Neural cell (in vitro differentiated cells): ENCODE data around the gene FMNL1. TPM values are rescaled to one million over a fixed set of nuclear protein-coding genes. Genes with fewer than 3 reads are reported as not detected.

Experiments
- H2AFZ ChIP-seq: fragments of 200-600, 300-800 bp; sonication (generic), shearing (Covaris generic); 2 replicates; pipeline ENCODE4 v1.6.0; 2014; ENCODE audit warnings: low read depth, mild to moderate bottlenecking, antibody characterized with exemption, low read length, moderate library complexity
- H3F3A ChIP-seq: fragments of 200-600 bp; shearing (Covaris generic); 2 replicates; pipeline ENCODE4 v1.6.1; 2016; ENCODE audit warnings: mild to moderate bottlenecking, moderate library complexity, mixed read lengths, antibody characterized with exemption, low read length; ENCODE audit not compliant: insufficient read depth, poor library complexity, severe bottlenecking
- H3K27ac ChIP-seq: fragments of 200-600, 300-800 bp; sonication (generic), shearing (Covaris generic); 2 replicates; pipeline ENCODE4 v1.5.1; 2014; ENCODE audit warnings: mild to moderate bottlenecking, low read length, moderate library complexity
- H3K27me3 ChIP-seq: fragments of 300-800, 200-600 bp; sonication (generic), shearing (Covaris generic); 2 replicates; pipeline ENCODE4 v1.6.0; 2014; ENCODE audit warnings: mild to moderate bottlenecking, low read depth, low read length, moderate library complexity; ENCODE audit not compliant: insufficient read depth
- H3K36me3 ChIP-seq: fragments of 300-800, 200-600 bp; sonication (generic), shearing (Covaris generic); 2 replicates; pipeline ENCODE4 v1.5.1; 2014; ENCODE audit warnings: mild to moderate bottlenecking, antibody characterized with exemption, low read length, moderate library complexity; ENCODE audit not compliant: insufficient read depth
- H3K4me2 ChIP-seq: fragments of 300-800, 200-600 bp; sonication (generic), shearing (Covaris generic); 2 replicates; pipeline ENCODE4 v1.6.0; 2014; ENCODE audit warnings: mild to moderate bottlenecking, low read length
- H3K4me3 ChIP-seq: fragments of 300-800, 200-600 bp; sonication (generic), shearing (Covaris generic); 2 replicates; pipeline ENCODE4 v1.5.1; 2014; ENCODE audit warnings: mild to moderate bottlenecking, low read length, moderate library complexity
- H3K79me2 ChIP-seq: fragments of 200-600 bp; shearing (Covaris generic); replicated peaks from 2 replicates; pipeline ENCODE4 v1.6.0; 2014; ENCODE audit warnings: mild to moderate bottlenecking, low read length, moderate library complexity; ENCODE audit not compliant: insufficient read depth
- H3K9ac ChIP-seq: fragments of 300-800, 200-600 bp; sonication (generic), shearing (Covaris generic); 2 replicates; pipeline ENCODE4 v1.6.1; 2016; ENCODE audit warnings: mild to moderate bottlenecking, low read length, mixed read lengths
- H3K9me2 ChIP-seq: fragments of 200-600 bp; shearing (Covaris generic); 2 replicates; pipeline ENCODE4 v1.6.1; 2016; ENCODE audit warnings: mild to moderate bottlenecking, low read length, mixed read lengths; ENCODE audit not compliant: insufficient read depth
- H3K9me3 ChIP-seq: fragments of 200-600, 300-800 bp; sonication (generic), shearing (Covaris generic); 2 replicates; pipeline ENCODE4 v1.6.1; 2016; ENCODE audit warnings: mild to moderate bottlenecking, mixed run types, low read length, moderate library complexity, mixed read lengths
- H4K20me1 ChIP-seq: fragments of 200-600 bp; shearing (Covaris generic); 2 replicates; pipeline ENCODE4 v1.6.1; 2016; ENCODE audit warnings: mild to moderate bottlenecking, mixed run types; ENCODE audit not compliant: insufficient read depth
- CTCF ChIP-seq: fragments of 450-650 bp; IDR thresholded peaks from 2 replicates; pipeline ENCODE4 v1.5.1; 2014; ENCODE audit warnings: antibody characterized with exemption, mild to moderate bottlenecking, moderate library complexity; ENCODE audit not compliant: poor library complexity, severe bottlenecking
- EP300 ChIP-seq: fragments of 450-650 bp; conservative IDR thresholded peaks from 2 replicates; pipeline ENCODE4 v1.6.1; 2014; ENCODE audit warnings: antibody characterized with exemption, mild to moderate bottlenecking, moderate library complexity; ENCODE audit not compliant: poor library complexity, severe bottlenecking
- EZH2 ChIP-seq: fragments of 200-600, 300-800 bp; shearing (Covaris generic), sonication (generic); IDR thresholded peaks from 2 replicates; pipeline ENCODE4 v1.6.1; 2014; ENCODE audit warnings: antibody characterized with exemption, low read length, borderline replicate concordance, mild to moderate bottlenecking; ENCODE audit not compliant: insufficient read depth, poor library complexity, severe bottlenecking
- MXI1 ChIP-seq: fragments of 450-650 bp; conservative IDR thresholded peaks from 2 replicates; pipeline ENCODE4 v1.6.1; 2014; ENCODE audit warnings: antibody characterized with exemption, mild to moderate bottlenecking; ENCODE audit not compliant: poor library complexity, severe bottlenecking
- POLR2AphosphoS5 ChIP-seq: IDR thresholded peaks from 2 replicates; pipeline ENCODE4 v1.6.1; 2012
- RAD21 ChIP-seq: fragments of 450-650 bp; conservative IDR thresholded peaks from 2 replicates; pipeline ENCODE4 v1.6.1; 2014; ENCODE audit warnings: antibody characterized with exemption, mild to moderate bottlenecking, moderate library complexity
- REST ChIP-seq: IDR thresholded peaks from 2 replicates; pipeline ENCODE4 v1.6.1; 2012; ENCODE audit warnings: borderline replicate concordance
- SMC3 ChIP-seq: fragments of 450-650 bp; conservative IDR thresholded peaks from 2 replicates; pipeline ENCODE4 v1.6.1; 2014; ENCODE audit warnings: antibody characterized with exemption, mild to moderate bottlenecking, moderate library complexity; ENCODE audit not compliant: poor library complexity
- TAF1 ChIP-seq: IDR thresholded peaks from 2 replicates; pipeline ENCODE4 v1.6.1; 2012; ENCODE audit warnings: low read depth
- polyA plus RNA-seq: library from polyadenylated mRNA; depleted of rRNA; stranded (reverse); fragments of >200 nt; gene quantifications from 2 replicates; pipeline ENCODE4 v1.2.3, GENCODE V29; 2014

The FMNL1 gene
- polyA plus RNA-seq, 1 donor from 2014 or later = 5.6 TPM

GRCh38 chr17:45271603-45272002, 49.9 kb downstream of the FMNL1 start:
- Histone ChIP-seq H3K79me2 (no peaks in the 10 kb centered on the region), H3K27me3 (no peaks in the 10 kb centered on the region), H3K27ac (no peak overlapping the region), H3K4me2 (no peak overlapping the region), H4K20me1 (no peaks in the 10 kb centered on the region), H3K36me3 (no peaks in the 10 kb centered on the region), H3K9me3 (no peaks in the 10 kb centered on the region), H3K9me2 (no peaks in the 10 kb centered on the region), H2AFZ (no peak overlapping the region), H3K4me3 (no peak overlapping the region), H3F3A (no peaks in the 10 kb centered on the region), H3K9ac (no peak overlapping the region)
- no peak for TF ChIP-seq MXI1

GRCh38 chr17:45273551-45273957, 51.9 kb downstream of the FMNL1 start:
- Histone ChIP-seq H3K4me3 (no peak overlapping the region), H3K9ac (no peak overlapping the region), H2AFZ (no peak overlapping the region), H3F3A (peaks cover 4% of the 10 kb centered on the region), H3K4me2 (no peak overlapping the region), H3K27me3 (no peaks in the 10 kb centered on the region), H3K9me3 (no peaks in the 10 kb centered on the region), H4K20me1 (no peaks in the 10 kb centered on the region), H3K79me2 (no peaks in the 10 kb centered on the region), H3K36me3 (no peaks in the 10 kb centered on the region), H3K9me2 (no peaks in the 10 kb centered on the region), H3K27ac (no peak overlapping the region)
- TF ChIP-seq POLR2AphosphoS5 = no peak
- TF ChIP-seq RAD21 = no peak
- no peak for TF ChIP-seq MXI1
- no peak for TF ChIP-seq EP300
- no peak for TF ChIP-seq TAF1
- no peak for TF ChIP-seq REST
- no peak for TF ChIP-seq EZH2
- TF ChIP-seq CTCF = no peak
- no peak for TF ChIP-seq SMC3

- Histone ChIP-seq H3K9ac (no peak overlapping the region), H3K79me2 (no peaks in the 10 kb centered on the region)
- TF ChIP-seq CTCF = no peak
- no peak for TF ChIP-seq SMC3
- no peak for TF ChIP-seq POLR2AphosphoS5
- TF ChIP-seq MXI1 = no peak
- no peak for TF ChIP-seq RAD21
- no peak for TF ChIP-seq EP300
- no peak for TF ChIP-seq REST
- no peak for TF ChIP-seq TAF1
- TF ChIP-seq EZH2 = no peak
Observed at GRCh38 chr17:45274033-45274432, 52.3 kb downstream of the FMNL1 start.

More at GRCh38 chr17:45274033-45274432, 52.3 kb downstream of the FMNL1 start:
- Histone ChIP-seq H2AFZ (no peak overlapping the region), H3K27me3 (no peaks in the 10 kb centered on the region), H3K36me3 (no peaks in the 10 kb centered on the region), H4K20me1 (no peaks in the 10 kb centered on the region), H3K9me3 (no peaks in the 10 kb centered on the region), H3K4me3 (no peak overlapping the region), H3F3A (peaks cover 4% of the 10 kb centered on the region), H3K4me2 (no peak overlapping the region), H3K9me2 (no peaks in the 10 kb centered on the region), H3K27ac (no peak overlapping the region)
